ENCODE measurements around the gene DAND5. TPM values are rescaled to one million over a fixed set of nuclear protein-coding genes. Genes with fewer than 3 reads are reported as not detected.

The DAND5 gene
- total and polyA plus RNA-seq, 10 of the 15 experiments (the other 5 are each of a cell fraction or from before 2014, with no cell fraction given): 0.06 to 0.15 (median 0.12) TPM; not detected in 5

DNA sequence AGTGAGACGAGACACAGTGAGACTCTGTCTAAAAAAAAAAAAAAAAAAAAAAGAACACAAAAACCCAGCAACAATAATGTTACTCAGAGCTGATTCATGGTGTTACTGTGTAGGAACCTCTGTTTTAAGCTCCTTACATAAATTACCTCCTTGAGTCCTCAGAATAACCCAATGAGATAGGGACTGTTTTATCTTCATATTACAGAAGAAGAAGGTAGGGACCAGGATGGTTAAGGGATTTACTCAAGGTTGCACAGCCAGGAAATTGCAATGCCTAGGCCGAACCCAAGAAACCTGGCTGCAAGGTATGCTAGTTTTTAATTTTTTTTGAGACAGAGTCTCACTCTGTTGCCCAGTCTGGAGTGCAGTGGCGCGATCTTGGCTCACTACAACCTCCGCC, 1.5 kb upstream of the DAND5 start:
- Histone ChIP-seq H3K27ac (ENCODE audit: control insufficient read depth, insufficient read depth) (no peak overlapping the region), H3K4me3 (no peak overlapping the region), H4K20me1 (ENCODE audit: control insufficient read depth, insufficient read depth) (no peaks in the 10 kb centered on the region), H3K79me2 (ENCODE audit: control insufficient read depth, insufficient read depth, low read length) (no peaks in the 10 kb centered on the region), H3K4me2 (ENCODE audit: control insufficient read depth, insufficient read depth) (no peak overlapping the region), H3K9me3 (replicated peaks; ENCODE audit: control insufficient read depth, insufficient read depth, low read length) (no peaks in the 10 kb centered on the region), H3K27me3 (replicated peaks in 1 of 2; ENCODE audit: control insufficient read depth in 2 of 2, insufficient read depth in 2 of 2, low read length in 1 of 2) (no peaks in the 10 kb centered on the region), H2AFZ (ENCODE audit: control insufficient read depth, low read depth, low read length) (no peak overlapping the region), H3K9ac (ENCODE audit: control insufficient read depth, insufficient read depth, low read length) (no peak overlapping the region), H3K4me1 (ENCODE audit: control insufficient read depth, insufficient read depth, low read length) (0 out of 2 replicates have a peak, but pooled peaks cover 3% of the 10 kb centered on the region), H3K36me3 (ENCODE audit: control insufficient read depth in 2 of 2, insufficient read depth in 2 of 2, low read length in 1 of 2) (no peaks in the 10 kb centered on the region)
- DNase-seq (ENCODE audit: low read depth, low spot score): no peak
- RAD21 ChIA-PET (ENCODE audit: unreplicated experiment): interaction anchor here (0.7 to 1.6 kb wide), 4 partner anchors 9 to 126 kb away, joined by 3 to 7 read pairs (median 4); no protein-coding TSS in a partner anchor
- ATAC-seq: no peak
- intact Hi-C loops (cut with micrococcal nuclease; ENCODE audit: unreplicated experiment): no loop called here
- SMC1A ChIA-PET (ENCODE audit: uncharacterized antibody, unreplicated experiment): no interaction called here
- FAIRE-seq: no peak
- no TSS peak for BruUV-seq (replicated peaks)
- in situ Hi-C loops (cut with MboI): no loop called here
- POLR2A ChIA-PET: interaction anchor here (0.6 to 0.9 kb wide), 3 partner anchors 83 to 795 kb away, joined by 5 to 6 read pairs (median 5); no protein-coding TSS in a partner anchor
- CTCF ChIA-PET: interaction anchor here (0.6 to 7.0 kb wide), 9 partner anchors 9 to 295 kb away, joined by 3 to 63 read pairs (median 4); no protein-coding TSS in a partner anchor
- WGBS (ENCODE audit: insufficient coverage, insufficient replicate concordance, low lambda C conversion rate, missing lambda C conversion rate): 83% methylated on average over 5 of the region's 5 CpGs
- no peak for TF ChIP-seq PML (IDR thresholded peaks at IDR 0.05; ENCODE audit: low read length)

- 41% methylated on average over 5 of the region's 7 CpGs for WGBS (ENCODE audit: insufficient coverage, insufficient replicate concordance, low lambda C conversion rate, missing lambda C conversion rate)
- Histone ChIP-seq H3K9me3 (replicated peaks; ENCODE audit: control insufficient read depth, insufficient read depth, low read length) (no peaks in the 10 kb centered on the region), H4K20me1 (ENCODE audit: control insufficient read depth, insufficient read depth) (no peaks in the 10 kb centered on the region), H3K27me3 (replicated peaks in 1 of 2; ENCODE audit: control insufficient read depth in 2 of 2, insufficient read depth in 2 of 2, low read length in 1 of 2) (no peaks in the 10 kb centered on the region), H3K36me3 (ENCODE audit: control insufficient read depth in 2 of 2, insufficient read depth in 2 of 2, low read length in 1 of 2) (no peaks in the 10 kb centered on the region), H3K9ac (ENCODE audit: control insufficient read depth, insufficient read depth, low read length) (no peak overlapping the region), H3K4me2 (ENCODE audit: control insufficient read depth, insufficient read depth) (no peak overlapping the region), H3K4me3 (no peak overlapping the region), H3K79me2 (ENCODE audit: control insufficient read depth, insufficient read depth, low read length) (no peaks in the 10 kb centered on the region), H3K4me1 (ENCODE audit: control insufficient read depth, insufficient read depth, low read length) (no peaks in the 10 kb centered on the region), H2AFZ (ENCODE audit: control insufficient read depth, low read depth, low read length) (no peak overlapping the region), H3K27ac (ENCODE audit: control insufficient read depth, insufficient read depth) (no peak overlapping the region)
- SMC1A ChIA-PET (ENCODE audit: uncharacterized antibody, unreplicated experiment): no interaction called here
- no TSS peak for BruUV-seq (replicated peaks)
- RAD21 ChIA-PET (ENCODE audit: unreplicated experiment): interaction anchor here (1.0 kb wide), 1 partner anchor 92 kb away, joined by 3 read pairs; no protein-coding TSS in a partner anchor
- CTCF ChIA-PET: interaction anchor here (2.5 kb wide), 1 partner anchor 91 kb away, joined by 7 read pairs; no protein-coding TSS in a partner anchor
- in situ Hi-C loops (cut with MboI): loop anchor here (10.0 kb wide), 1 partner anchor 295 kb away; no protein-coding TSS in a partner anchor
- DNase-seq (ENCODE audit: low read depth, low spot score) (no peak), FAIRE-seq (no peak), ATAC-seq (no peak)
- POLR2A ChIA-PET: no interaction called here
- intact Hi-C loops (cut with micrococcal nuclease; ENCODE audit: unreplicated experiment): no loop called here
- TF ChIP-seq SMC3 (IDR thresholded peaks at IDR 0.05; ENCODE audit: borderline replicate concordance, low read length): no peak
- TF ChIP-seq, protein P1, sequence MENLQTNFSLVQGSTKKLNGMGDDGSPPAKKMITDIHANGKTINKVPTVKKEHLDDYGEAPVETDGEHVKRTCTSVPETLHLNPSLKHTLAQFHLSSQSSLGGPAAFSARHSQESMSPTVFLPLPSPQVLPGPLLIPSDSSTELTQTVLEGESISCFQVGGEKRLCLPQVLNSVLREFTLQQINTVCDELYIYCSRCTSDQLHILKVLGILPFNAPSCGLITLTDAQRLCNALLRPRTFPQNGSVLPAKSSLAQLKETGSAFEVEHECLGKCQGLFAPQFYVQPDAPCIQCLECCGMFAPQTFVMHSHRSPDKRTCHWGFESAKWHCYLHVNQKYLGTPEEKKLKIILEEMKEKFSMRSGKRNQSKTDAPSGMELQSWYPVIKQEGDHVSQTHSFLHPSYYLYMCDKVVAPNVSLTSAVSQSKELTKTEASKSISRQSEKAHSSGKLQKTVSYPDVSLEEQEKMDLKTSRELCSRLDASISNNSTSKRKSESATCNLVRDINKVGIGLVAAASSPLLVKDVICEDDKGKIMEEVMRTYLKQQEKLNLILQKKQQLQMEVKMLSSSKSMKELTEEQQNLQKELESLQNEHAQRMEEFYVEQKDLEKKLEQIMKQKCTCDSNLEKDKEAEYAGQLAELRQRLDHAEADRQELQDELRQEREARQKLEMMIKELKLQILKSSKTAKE (IDR thresholded peaks at IDR 0.05; ENCODE audit: low read depth, poor library complexity, severe bottlenecking): no peak
- no peak for TF ChIP-seq CHD1 (IDR thresholded peaks at IDR 0.05; ENCODE audit: low read depth, low read length)
- TF ChIP-seq CEBPB (IDR thresholded peaks at IDR 0.05; ENCODE audit: borderline replicate concordance in 1 of 2, low read depth in 2 of 2, low read length in 2 of 2): no peak
- no peak for TF ChIP-seq SREBF2 (IDR thresholded peaks at IDR 0.05; ENCODE audit: low read length)
- no peak for TF ChIP-seq STAT3 (IDR thresholded peaks at IDR 0.05; ENCODE audit: low read depth, low read length)
- no peak for TF ChIP-seq E4F1 (IDR thresholded peaks at IDR 0.05; ENCODE audit: borderline replicate concordance, partially characterized antibody)
- no peak for TF ChIP-seq MEF2A (IDR thresholded peaks at IDR 0.05; ENCODE audit: insufficient read depth, low read depth, low read length)
- no peak for TF ChIP-seq SUPT20H (IDR thresholded peaks at IDR 0.05; ENCODE audit: borderline replicate concordance, control insufficient read depth, low read depth, low read length)
- no peak for TF ChIP-seq RBBP5 (conservative IDR thresholded peaks at IDR 0.05)
Measured at GRCh38 chr19:12970070-12970820, 869 bp downstream of the DAND5 start.

Data from GM12878 (cell line).